Chondrocyte (in vitro differentiated cells): ENCODE measurements around the gene SERPINI1. TPM values are rescaled to one million over a fixed set of nuclear protein-coding genes. Genes with fewer than 3 reads are reported as not detected.

Experiments used
- DNase-seq: peaks from one replicate; pipeline ENCODE4 v3.0.0; 2021; ENCODE audit warnings: mixed read lengths, low spot score
- H3K27ac Mint-ChIP-seq: one replicate; pipeline ENCODE4 v1.8.0; 2021; ENCODE audit warnings: mild to moderate bottlenecking, moderate library complexity, mixed read lengths; ENCODE audit not compliant: unreplicated experiment
- H3K27me3 Mint-ChIP-seq: 2 replicates; pipeline ENCODE4 v1.8.0; 2021; ENCODE audit warnings: low read depth, mixed read lengths
- H3K36me3 Mint-ChIP-seq: 2 replicates; pipeline ENCODE4 v1.8.0; 2021; ENCODE audit warnings: low read depth, mixed read lengths
- H3K4me1 Mint-ChIP-seq: 2 replicates; pipeline ENCODE4 v1.8.0; 2021; ENCODE audit warnings: low read depth, mild to moderate bottlenecking, mixed read lengths
- H3K4me3 Mint-ChIP-seq: one replicate; pipeline ENCODE4 v1.8.0; 2021; ENCODE audit warnings: mild to moderate bottlenecking, moderate library complexity, mixed read lengths; ENCODE audit not compliant: unreplicated experiment
- H3K9me3 Mint-ChIP-seq: 2 replicates; pipeline ENCODE4 v1.8.0; 2021; ENCODE audit warnings: low read depth, mixed read lengths
- total RNA-seq: library from RNA; stranded (reverse); gene quantifications from 3 replicates; pipeline ENCODE4 v1.2.1, GENCODE V29; 2021
- TF ChIP-seq, protein P1 (sequence below): fragments of 200-600 bp; sonication (generic); IDR thresholded peaks from 2 replicates; pipeline ENCODE4 v1.5.0; 2021; ENCODE audit warnings: antibody characterized with exemption, mild to moderate bottlenecking, moderate library complexity

The SERPINI1 gene
- total RNA-seq, 1 donor from 2014 or later, result 2.5 TPM

DNA sequence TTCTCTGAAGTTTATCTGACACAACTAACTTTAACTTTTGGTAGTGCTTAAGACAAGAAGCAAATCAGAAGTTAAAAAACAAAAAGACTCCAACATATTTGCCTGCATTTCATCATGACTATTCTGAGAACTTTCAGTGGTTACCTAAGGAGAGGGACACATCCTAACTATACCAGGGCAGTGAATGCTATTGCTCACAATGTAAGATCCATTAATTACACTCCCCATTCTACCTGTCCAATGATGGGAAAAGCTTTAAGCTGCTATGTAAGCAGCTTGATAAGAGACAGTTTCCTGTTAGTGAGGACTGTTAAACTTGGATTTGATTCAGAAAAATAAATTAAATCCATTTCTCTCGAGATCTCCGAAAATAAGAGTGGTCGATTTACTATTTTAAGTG lies 37.5 kb downstream of the SERPINI1 start:
- Mint-ChIP-seq H3K4me3 (no peak overlapping the region), H3K27me3 (peaks cover 6% of the 10 kb centered on the region), H3K36me3 (no peaks in the 10 kb centered on the region), H3K4me1 (no peaks in the 10 kb centered on the region), H3K9me3 (peaks cover 4% of the 10 kb centered on the region), H3K27ac (no peak overlapping the region)
- TF ChIP-seq, protein P1, sequence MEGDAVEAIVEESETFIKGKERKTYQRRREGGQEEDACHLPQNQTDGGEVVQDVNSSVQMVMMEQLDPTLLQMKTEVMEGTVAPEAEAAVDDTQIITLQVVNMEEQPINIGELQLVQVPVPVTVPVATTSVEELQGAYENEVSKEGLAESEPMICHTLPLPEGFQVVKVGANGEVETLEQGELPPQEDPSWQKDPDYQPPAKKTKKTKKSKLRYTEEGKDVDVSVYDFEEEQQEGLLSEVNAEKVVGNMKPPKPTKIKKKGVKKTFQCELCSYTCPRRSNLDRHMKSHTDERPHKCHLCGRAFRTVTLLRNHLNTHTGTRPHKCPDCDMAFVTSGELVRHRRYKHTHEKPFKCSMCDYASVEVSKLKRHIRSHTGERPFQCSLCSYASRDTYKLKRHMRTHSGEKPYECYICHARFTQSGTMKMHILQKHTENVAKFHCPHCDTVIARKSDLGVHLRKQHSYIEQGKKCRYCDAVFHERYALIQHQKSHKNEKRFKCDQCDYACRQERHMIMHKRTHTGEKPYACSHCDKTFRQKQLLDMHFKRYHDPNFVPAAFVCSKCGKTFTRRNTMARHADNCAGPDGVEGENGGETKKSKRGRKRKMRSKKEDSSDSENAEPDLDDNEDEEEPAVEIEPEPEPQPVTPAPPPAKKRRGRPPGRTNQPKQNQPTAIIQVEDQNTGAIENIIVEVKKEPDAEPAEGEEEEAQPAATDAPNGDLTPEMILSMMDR, result no peak
- DNase-seq, result no peak

- H3K27me3 Mint-ChIP-seq, result peaks cover 6% of the 10 kb centered on the region
- H3K9me3 Mint-ChIP-seq, result peaks cover 10% of the 10 kb centered on the region
- no peak overlapping the region for H3K27ac Mint-ChIP-seq
- no peaks in the 10 kb centered on the region for H3K4me1 Mint-ChIP-seq
- no peaks in the 10 kb centered on the region for H3K36me3 Mint-ChIP-seq
- TF ChIP-seq, protein P1, result no peak
- DNase-seq, result no peak
- H3K4me3 Mint-ChIP-seq, result no peak overlapping the region
Measured at GRCh38 chr3:167773584-167773983, 38.1 kb downstream of the SERPINI1 start.

- no peak overlapping the region for H3K27ac Mint-ChIP-seq
- no peak for DNase-seq
- H3K36me3 Mint-ChIP-seq, result no peaks in the 10 kb centered on the region
- H3K9me3 Mint-ChIP-seq, result peaks cover 10% of the 10 kb centered on the region
- H3K4me3 Mint-ChIP-seq, result no peak overlapping the region
- TF ChIP-seq, protein P1, result no peak
- no peaks in the 10 kb centered on the region for H3K4me1 Mint-ChIP-seq
- peaks cover 10% of the 10 kb centered on the region for H3K27me3 Mint-ChIP-seq
Measured at GRCh38 chr3:167776066-167776685, 40.7 kb downstream of the SERPINI1 start.

- TF ChIP-seq, protein P1, result no peak
- no peaks in the 10 kb centered on the region for H3K4me1 Mint-ChIP-seq
- H3K27me3 Mint-ChIP-seq, result peaks cover 10% of the 10 kb centered on the region
- peaks cover 10% of the 10 kb centered on the region for H3K9me3 Mint-ChIP-seq
- no peak overlapping the region for H3K4me3 Mint-ChIP-seq
- H3K36me3 Mint-ChIP-seq, result no peaks in the 10 kb centered on the region
- no peak overlapping the region for H3K27ac Mint-ChIP-seq
- no peak for DNase-seq
Measured at GRCh38 chr3:167777356-167777755, 41.8 kb downstream of the SERPINI1 start.

DNA sequence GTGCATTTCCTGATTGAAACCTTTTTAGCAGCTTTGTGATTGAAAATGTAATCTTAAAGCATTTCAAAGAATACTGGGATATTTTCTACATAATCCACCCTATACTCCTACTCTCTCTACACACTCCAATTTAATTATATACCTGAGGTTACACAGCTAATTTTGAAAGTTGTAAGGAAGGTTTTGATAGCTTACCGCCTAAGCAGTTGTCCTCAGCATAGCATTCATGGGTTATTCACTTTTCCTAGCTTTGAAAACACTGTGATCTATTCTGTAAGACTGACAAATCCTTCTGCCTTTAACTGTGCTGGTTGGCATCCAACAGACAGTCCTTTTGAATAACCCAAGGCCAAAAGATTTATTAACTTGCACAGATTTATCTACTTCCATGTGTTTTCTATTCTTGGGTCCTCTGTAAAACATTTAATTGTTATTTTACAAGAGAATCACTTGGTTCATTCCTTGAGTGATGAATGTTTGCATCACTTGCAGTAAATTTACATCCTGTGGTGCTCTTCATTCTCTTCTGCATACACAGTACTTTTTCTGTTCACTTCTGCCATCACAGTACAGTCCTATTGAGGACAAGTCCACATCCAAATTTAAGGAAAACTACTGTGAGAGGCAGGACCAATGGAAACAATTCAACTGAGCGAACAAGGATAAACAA lies 44.8 kb downstream of the SERPINI1 start:
- Mint-ChIP-seq H3K27ac (no peak overlapping the region), H3K9me3 (peaks cover 10% of the 10 kb centered on the region), H3K27me3 (peaks cover 20% of the 10 kb centered on the region), H3K4me1 (no peaks in the 10 kb centered on the region), H3K36me3 (no peaks in the 10 kb centered on the region), H3K4me3 (no peak overlapping the region)
- TF ChIP-seq, protein P1, result no peak
- DNase-seq, result no peak
